ENCODE data around the gene LRWD1. TPM values are rescaled to one million over a fixed set of nuclear protein-coding genes. Genes with fewer than 3 reads are reported as not detected.

LRWD1 gene
- 13.3 and 20.3 TPM in 2 replicates for total RNA-seq (2012; rRNA removed)
- 27.2 and 31.6 TPM in 2 replicates for polyA plus RNA-seq (2012; rRNA removed)
- 32.7 and 39.8 TPM in 2 replicates for polyA plus RNA-seq (2012; cell fraction: cytosol; rRNA removed)
- 30.2 and 77.3 TPM in 2 replicates for polyA plus RNA-seq (2012; cell fraction: nucleus; rRNA removed; ENCODE audit: low replicate concordance)
- Bru-seq, nascent RNA = percentile 43 among the genes with signal in this experiment
- BruChase-seq, experiment 1, labeled RNA remaining after a 6-hour chase = percentile 57 among the genes with signal in this experiment
- BruChase-seq, experiment 2, labeled RNA remaining after a 2-hour chase = percentile 51 among the genes with signal in this experiment
- long read RNA-seq, transcript LRWD1-201 (15 exons, 2,215 nt) = major isoform, 8 of 19 reads
- long read RNA-seq, partial matches to known transcripts = 9 of 19 reads
- long read RNA-seq, other reads (novel, unspliced or antisense) = 2 of 19 reads

DNA sequence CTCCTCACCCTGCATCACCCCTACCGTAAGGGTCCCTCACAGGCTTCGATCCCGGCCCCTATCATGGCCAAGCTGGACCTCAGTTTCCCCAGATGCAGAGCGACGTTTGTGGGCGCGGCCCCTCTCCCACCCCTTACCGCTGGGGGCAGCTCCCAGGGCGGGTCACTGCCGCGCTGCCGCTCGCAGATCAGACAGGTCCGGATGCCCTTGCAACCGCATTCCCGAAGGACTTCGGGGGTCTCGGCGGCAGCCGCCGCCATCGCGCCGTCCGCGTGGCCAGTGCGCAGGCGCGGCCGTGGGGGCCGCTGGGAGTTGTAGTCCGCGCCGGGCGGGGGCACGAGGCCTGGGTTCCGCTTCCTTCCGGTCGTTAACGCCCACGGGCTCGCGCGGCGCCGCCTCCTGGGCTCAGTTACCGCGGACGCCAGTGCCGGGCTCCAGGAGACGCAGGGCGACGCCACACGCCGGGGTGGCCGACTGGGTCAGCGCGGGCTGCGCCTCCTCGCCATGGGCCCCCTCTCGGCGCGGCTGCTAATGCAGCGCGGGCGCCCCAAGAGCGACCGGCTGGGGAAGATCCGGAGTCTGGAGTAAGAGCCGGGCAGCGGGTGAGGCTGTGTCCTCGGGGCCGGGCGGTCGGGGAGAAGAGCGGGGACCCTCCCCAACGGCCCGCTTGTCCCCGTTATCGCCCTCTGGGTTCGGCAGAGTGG lies at the start of gene LRWD1, which contains the start of gene ALKBH4:
LRWD1 (plus strand) TSS at position 408 of the 704 bp plus-strand sequence; CDS start at position 505, 97 bp downstream.
ALKBH4 (minus strand) TSS at position 287 of the 704 bp plus-strand sequence; CDS start at position 260, 27 bp downstream.
- Histone ChIP-seq H3K9me1 (ENCODE audit: insufficient read depth, low read length) (peaks cover 12% of the 10 kb centered on the region), H3K56ac (ENCODE audit: extremely low read depth, insufficient read depth, low read length) (peak within 1 kb of the TSS; percentile 73), H2BK15ac (ENCODE audit: low read depth, low read length) (peak within 1 kb of the TSS; percentile 24; the same call in 1 of the 3 replicates), H3K27ac (ENCODE audit: insufficient read depth, low read length) (peak within 1 kb of the TSS; percentile 89), H3K4me3 (ENCODE audit: insufficient read depth, low read depth, low read length) (peak within 1 kb of the TSS; percentile 83), H3K14ac (replicated peaks; ENCODE audit: low read depth, low read length) (peak within 1 kb of the TSS; percentile 94), H3K18ac (ENCODE audit: low read depth, low read length) (peak within 1 kb of the TSS; percentile 25; the same call in 1 of the 2 replicates), H3K23ac (ENCODE audit: low read depth, low read length) (peak within 1 kb of the TSS; percentile 95), H3K79me1 (ENCODE audit: low read depth in 1 of 2, low read length in 2 of 2) (peaks cover 25 to 64% of the 10 kb centered on the region in 2 experiments), H3K9ac (ENCODE audit: low read depth, low read length) (peak within 1 kb of the TSS; percentile 98), H3K4me2 (ENCODE audit: low read depth, low read length) (peak within 1 kb of the TSS; percentile 98), H3K36me3 (ENCODE audit: control insufficient read depth, insufficient read depth, low read length) (peaks cover 12% of the 10 kb centered on the region), H3K4me1 (ENCODE audit: control insufficient read depth, insufficient read depth, low read length) (peaks cover 6% of the 10 kb centered on the region), H3K9me3 (ENCODE audit: control insufficient read depth, insufficient read depth, low read length) (no peaks in the 10 kb centered on the region), H3K4ac (ENCODE audit: low read depth, low read length) (peak within 1 kb of the TSS; percentile 96), H2AK9ac (replicated peaks; ENCODE audit: low read depth, low read length, poor library complexity) (peak within 1 kb of the TSS; percentile 96), H2AK5ac (ENCODE audit: low read depth, low read length) (peak within 1 kb of the TSS; percentile 87), H4K20me1 (ENCODE audit: insufficient read depth, low read length) (peaks cover 6% of the 10 kb centered on the region), H4K5ac (ENCODE audit: low read depth, low read length) (peak within 1 kb of the TSS; percentile 97), H2AFZ (replicated peaks; ENCODE audit: low read length, poor library complexity) (peak within 1 kb of the TSS; percentile 97), H2BK5ac (ENCODE audit: low read depth, low read length, poor library complexity, severe bottlenecking) (peak within 1 kb of the TSS; percentile 61), H3K27me3 (ENCODE audit: control insufficient read depth, insufficient read depth, low read length) (no peaks in the 10 kb centered on the region), H2BK20ac (ENCODE audit: low read depth, low read length) (no peak within 1 kb of the TSS), H4K91ac (ENCODE audit: insufficient read depth, low read depth, low read length) (peak within 1 kb of the TSS; percentile 96), H4K8ac (ENCODE audit: low read depth in 2 of 2, low read length in 2 of 2) (peak within 1 kb of the TSS; percentile 96 to 98), H2BK120ac (ENCODE audit: low read depth, low read length) (peak within 1 kb of the TSS; percentile 52)
- CTCF ChIA-PET = no interaction called here
- in situ Hi-C loops (cut with MboI; ENCODE audit: low sequenced_read_pairs) = no loop called here
- DNase-seq = peak; percentile 87
- intact Hi-C loops (cut with micrococcal nuclease) = no loop called here
- POLR2A ChIA-PET (ENCODE audit: unreplicated experiment) = no interaction called here
- BruUV-seq (replicated peaks) = no TSS peak
- 0% methylated on average over 42 of the region's 81 CpGs; no CpG with 5 or more reads in 1 of the 2 experiments for WGBS, 2 experiments (ENCODE audit: extremely low coverage in 2 of 2, insufficient read length in 1 of 2)
- ATAC-seq (ENCODE audit: low read depth) = peak; percentile 93
- dilution Hi-C loops (cut with HindIII; ENCODE audit: low sequenced_read_pairs, unreplicated experiment) = no loop called here
- TF ChIP-seq CHD1 (IDR thresholded peaks at IDR 0.05; ENCODE audit: low read depth, low read length) (0 out of 2 replicates have a peak, but pooled peaks have one; percentile 48), RCOR1 (IDR thresholded peaks at IDR 0.05; ENCODE audit: insufficient replicate concordance, low read length) (no peak), BHLHE40 (IDR thresholded peaks at IDR 0.05; ENCODE audit: low read depth, low read length) (peak; percentile 66), MAZ (IDR thresholded peaks at IDR 0.05; ENCODE audit: borderline replicate concordance, low read depth, low read length) (peak; percentile 96), FOS (IDR thresholded peaks at IDR 0.05; ENCODE audit: low read depth, low read length) (no peak), NFE2L2 (IDR thresholded peaks at IDR 0.05; ENCODE audit: low read depth, low read length) (no peak), RFX5 (IDR thresholded peaks at IDR 0.05; ENCODE audit: low read depth, low read length) (no peak), ELK1 (IDR thresholded peaks at IDR 0.05; ENCODE audit: borderline replicate concordance, low read depth, low read length) (no peak), SMC3 (IDR thresholded peaks at IDR 0.05; ENCODE audit: low read depth, low read length) (no peak), RAD21 (IDR thresholded peaks at IDR 0.05; ENCODE audit: low read length) (no peak), MAFK (IDR thresholded peaks at IDR 0.05; ENCODE audit: low read depth, low read length) (no peak)
- TF ChIP-seq, protein P1, sequence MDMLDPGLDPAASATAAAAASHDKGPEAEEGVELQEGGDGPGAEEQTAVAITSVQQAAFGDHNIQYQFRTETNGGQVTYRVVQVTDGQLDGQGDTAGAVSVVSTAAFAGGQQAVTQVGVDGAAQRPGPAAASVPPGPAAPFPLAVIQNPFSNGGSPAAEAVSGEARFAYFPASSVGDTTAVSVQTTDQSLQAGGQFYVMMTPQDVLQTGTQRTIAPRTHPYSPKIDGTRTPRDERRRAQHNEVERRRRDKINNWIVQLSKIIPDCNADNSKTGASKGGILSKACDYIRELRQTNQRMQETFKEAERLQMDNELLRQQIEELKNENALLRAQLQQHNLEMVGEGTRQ (IDR thresholded peaks at IDR 0.05; ENCODE audit: low read depth, low read length) = peak; percentile 81

All from IMR-90 (cell line).